Uterus (tissue), 2 donors: ENCODE measurements around the gene SLK.

Experiments used
- CTCF ChIP-seq, 4 experiments: fragments of 200-600 bp in 2 of 4; fragments of 450-650 bp in 2 of 4; sonication (generic) in 2 of 4; IDR thresholded peaks; one replicate each; pipeline ENCODE4 v1.5.1; 2016 to 2019; ENCODE audit warnings: antibody characterized with exemption in 4 of 4, mild to moderate bottlenecking in 2 of 4, moderate library complexity in 1 of 4
- POLR2A ChIP-seq, 2 donors: fragments of 450-650 bp; IDR thresholded peaks; one replicate each; pipeline ENCODE4 v1.6.1; 2016; ENCODE audit warnings: antibody characterized with exemption in 2 of 2, mild to moderate bottlenecking in 1 of 2, moderate library complexity in 1 of 2

DNA sequence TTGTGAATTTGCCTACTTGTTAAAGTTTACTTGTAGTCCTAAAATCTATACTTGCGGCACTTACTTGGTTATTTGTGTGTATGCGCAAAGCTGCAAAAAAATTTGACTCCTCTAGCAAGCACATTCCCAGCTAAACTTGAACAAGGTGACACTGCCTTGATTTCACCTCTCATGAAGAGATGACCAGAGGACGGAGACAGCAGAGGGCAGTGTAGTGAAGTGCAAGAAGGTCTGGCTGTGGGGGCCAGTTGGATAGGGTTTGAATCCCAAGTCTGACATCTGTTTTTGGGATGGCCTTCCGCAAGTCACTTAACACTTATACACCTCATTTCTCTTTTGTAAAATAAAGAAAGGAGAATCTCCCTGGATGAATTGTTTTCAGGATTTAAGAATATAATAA lies 15.7 kb downstream of the SLK start:
- TF ChIP-seq CTCF (IDR thresholded peaks at IDR 0.05), result no peak
- TF ChIP-seq POLR2A (IDR thresholded peaks at IDR 0.05), result no peak
